GM21576 (cell line): ENCODE data around the gene NDUFA13.

Experiments
- ATAC-seq: cut with Tn5 transposase; IDR thresholded peaks from one replicate; pipeline ENCODE4 v1.9.1; 2021; ENCODE audit warnings: mild to moderate bottlenecking, moderate library complexity; ENCODE audit not compliant: unreplicated experiment

NDUFA13 gene

DNA sequence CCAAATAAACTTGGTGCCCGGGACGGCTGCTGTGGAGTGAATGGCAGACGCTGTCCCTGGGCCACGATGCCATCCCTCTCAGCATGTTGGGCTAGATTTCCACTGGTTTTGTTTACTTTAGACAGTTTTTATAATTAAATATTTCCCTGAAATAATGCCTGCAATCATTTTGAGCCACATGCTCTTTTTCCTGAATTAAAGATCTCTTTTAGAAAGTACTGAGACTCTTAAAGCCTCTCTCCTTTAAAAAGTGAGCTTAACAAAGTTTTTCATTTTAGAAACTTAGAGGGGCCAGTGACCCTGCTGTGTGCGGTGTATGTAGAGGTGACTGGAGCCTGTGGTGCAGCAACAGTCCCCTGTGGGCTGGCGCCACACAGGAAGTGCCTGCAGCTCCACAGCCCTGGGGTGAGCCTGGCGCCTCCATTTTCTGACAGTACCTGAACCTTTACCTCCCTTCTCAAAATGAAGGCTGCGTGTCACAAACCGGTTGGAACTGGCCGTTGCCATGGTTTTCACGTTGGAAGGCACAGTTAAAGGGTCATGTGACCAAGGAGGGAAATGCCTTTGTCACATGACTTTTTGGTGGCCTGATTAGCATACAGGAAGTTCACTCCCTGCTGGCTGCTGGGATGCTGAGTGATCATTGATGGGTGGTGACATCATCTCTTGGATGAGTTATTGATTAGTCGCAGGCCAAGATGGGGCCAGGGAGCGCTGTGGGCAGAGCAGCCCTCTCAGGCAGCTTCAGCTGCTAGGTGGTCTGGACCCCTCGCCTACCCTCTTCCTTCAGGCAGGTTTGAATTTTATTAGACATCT, 26.9 kb upstream of the NDUFA13 start:
- ATAC-seq: no peak

- ATAC-seq: no peak
Measured at GRCh38 chr19:19489804-19490204, 26.2 kb upstream of the NDUFA13 start.

DNA sequence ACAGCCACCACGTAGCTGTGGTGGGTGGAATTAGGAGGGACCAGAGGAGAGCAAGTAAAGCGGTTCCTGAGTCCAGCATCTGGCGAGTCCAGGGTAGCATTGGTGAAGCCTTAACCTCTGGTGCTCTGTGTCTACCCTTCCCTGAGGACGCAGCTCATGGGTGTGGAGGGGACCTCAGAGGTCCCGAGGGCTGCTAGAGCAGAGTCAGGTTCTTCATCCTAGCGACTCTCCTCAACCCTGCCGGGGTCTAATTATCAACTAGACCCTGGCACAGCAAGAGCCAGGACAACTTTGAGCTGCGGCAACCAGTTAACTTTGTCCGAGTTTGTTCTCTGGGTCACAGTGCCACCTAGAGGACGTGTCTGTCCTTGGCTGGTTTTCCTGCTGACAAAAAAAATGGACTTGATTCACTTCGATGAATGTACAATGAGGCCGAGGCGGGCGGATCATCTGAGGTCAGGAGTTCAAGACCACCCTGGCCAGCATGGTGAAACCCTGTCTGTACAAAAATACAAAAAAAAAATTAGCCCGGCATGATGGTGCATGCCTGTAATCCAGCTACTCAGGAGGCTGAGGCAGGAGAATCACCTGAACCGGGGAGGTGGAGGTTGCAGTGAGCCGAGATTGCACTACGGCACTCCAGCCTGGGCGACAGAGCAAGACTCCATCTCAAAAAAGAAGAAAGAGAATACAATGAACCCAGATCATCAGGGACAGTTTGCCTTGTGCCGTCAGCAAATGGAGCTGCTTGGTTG, 25.6 kb upstream of the NDUFA13 start:
- ATAC-seq: no peak

GRCh38 chr19:19491321-19492025, 24.6 kb upstream of the NDUFA13 start:
- no peak for ATAC-seq

GRCh38 chr19:19492026-19492610, 23.9 kb upstream of the NDUFA13 start:
- no peak for ATAC-seq

DNA sequence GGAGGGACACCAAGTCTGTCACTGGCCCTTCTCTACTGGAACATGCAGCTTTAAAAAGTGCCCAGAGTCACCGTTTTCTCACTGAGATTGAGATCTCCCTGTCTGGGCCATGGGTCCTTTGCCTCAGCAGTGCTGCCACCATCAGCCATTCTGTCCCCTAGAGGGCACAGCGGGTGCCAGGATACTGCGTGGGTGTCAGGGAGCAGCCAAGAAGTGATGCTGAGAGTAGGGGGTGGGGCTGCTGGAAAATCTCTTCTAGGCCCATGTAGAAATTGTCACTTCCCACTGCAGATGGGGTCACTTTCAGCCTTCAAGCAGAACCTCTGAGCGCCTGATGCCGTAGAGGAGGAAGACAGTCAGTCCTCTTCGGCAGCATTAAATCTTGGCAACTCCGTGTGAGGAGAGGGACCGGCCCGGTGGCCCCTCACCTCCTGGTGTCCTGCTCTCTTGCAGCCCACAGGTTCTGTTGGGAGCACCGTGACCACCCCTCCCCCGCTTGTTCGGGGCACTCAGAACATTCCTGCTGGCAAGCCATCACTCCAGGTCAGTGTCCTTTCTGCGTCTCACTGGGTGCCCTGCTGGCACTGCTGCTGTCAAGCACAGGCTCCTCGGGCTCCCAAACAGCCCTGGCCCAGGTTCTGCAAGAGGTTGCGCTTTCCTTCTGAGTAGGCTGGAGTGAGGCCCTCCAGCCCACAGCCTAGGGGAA, 22.0 kb upstream of the NDUFA13 start:
- ATAC-seq: no peak

DNA sequence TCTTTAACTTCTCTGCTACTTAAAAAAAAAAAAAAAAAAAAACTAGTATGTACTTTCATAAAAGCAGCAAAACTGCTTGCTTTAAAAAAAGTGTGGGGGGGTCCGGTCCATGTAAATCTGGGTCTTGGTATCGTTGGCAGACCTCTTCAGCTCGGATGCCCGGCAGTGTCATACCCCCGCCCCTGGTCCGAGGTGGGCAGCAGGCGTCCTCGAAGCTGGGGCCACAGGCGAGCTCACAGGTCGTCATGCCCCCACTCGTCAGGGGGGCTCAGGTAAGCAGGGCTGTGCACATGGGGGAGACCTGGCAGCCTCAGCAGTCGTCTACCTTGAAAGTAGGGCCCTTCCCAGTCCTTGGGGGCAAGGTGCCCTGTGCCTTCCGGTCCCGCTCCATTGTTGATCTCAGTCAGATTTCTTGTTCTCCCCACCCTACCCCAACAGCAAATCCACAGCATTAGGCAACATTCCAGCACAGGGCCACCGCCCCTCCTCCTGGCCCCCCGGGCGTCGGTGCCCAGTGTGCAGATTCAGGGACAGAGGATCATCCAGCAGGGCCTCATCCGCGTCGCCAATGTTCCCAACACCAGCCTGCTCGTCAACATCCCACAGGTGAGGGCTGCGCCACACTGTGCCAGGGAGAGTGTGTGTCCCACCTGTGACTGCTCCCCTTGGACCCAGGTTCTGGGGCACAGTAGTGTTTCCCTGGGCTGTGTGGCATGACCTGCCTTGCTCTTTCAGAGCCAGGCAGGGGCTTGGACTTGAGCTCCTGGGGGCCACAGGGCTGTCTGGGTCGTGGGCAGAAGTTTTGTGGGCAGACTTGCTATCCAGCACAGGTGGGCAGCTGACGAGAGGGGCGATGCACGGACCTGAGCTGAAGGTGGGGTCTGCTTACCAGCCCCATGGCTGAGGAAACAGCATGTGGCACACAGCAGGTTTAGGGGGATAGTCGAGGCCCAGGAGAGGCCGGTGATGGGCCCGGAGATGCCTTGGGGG, 20.1 kb upstream of the NDUFA13 start:
- ATAC-seq: no peak

GRCh38 chr19:19498255-19498991, 17.6 kb upstream of the NDUFA13 start:
- ATAC-seq: no peak

GRCh38 chr19:19499272-19499995, 16.6 kb upstream of the NDUFA13 start:
- ATAC-seq: no peak

DNA sequence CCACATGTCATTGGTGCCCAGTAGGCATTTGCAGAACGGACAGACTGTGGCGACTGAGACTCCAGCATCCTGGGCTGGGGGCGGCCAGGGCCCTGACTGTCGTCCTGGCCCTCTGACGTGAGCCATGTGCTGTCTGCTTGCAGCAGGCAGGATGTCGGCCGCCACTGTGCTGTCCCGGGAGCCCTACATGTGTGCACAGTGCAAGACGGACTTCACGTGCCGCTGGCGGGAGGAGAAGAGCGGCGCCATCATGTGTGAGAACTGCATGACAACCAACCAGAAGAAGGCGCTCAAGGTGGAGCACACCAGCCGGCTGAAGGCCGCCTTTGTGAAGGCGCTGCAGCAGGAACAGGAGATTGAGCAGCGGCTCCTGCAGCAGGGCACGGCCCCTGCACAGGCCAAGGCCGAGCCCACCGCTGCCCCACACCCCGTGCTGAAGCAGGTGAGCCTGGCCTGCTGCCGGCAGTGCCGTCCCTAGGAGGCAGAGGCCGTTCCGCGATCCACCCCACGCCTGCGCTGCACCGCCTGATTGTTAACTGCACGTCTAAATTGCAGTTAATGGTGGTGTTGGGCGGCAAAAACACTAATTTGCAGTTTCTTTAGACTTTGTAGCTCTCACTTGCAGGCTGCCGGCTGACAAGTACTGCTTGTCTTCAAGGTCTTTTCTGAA, 14.9 kb upstream of the NDUFA13 start:
- no peak for ATAC-seq

- ATAC-seq: no peak
Measured at GRCh38 chr19:19501798-19502197, 14.2 kb upstream of the NDUFA13 start.

DNA sequence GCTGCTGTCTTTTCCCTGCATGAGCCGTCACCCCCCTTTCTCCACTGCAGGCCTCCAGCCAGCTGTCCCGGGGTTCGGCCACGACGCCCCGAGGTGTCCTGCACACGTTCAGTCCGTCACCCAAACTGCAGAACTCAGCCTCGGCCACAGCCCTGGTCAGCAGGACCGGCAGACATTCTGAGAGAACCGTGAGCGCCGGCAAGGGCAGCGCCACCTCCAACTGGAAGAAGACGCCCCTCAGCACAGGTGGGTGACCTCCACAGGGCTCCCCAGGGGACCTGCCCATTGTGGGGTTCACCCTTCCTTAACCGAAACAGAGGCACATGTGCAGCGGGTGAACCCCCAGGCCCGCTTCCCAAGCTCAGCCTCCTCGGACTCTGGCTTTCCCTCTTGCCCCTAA, 13.7 kb upstream of the NDUFA13 start:
- ATAC-seq: no peak

- ATAC-seq: no peak
Measured at GRCh38 chr19:19502808-19503602, 13.0 kb upstream of the NDUFA13 start.

- ATAC-seq: no peak
Measured at GRCh38 chr19:19504754-19505668, 11.0 kb upstream of the NDUFA13 start.

- no peak for ATAC-seq
Measured at GRCh38 chr19:19505669-19506326, 10.2 kb upstream of the NDUFA13 start.
